Osteocyte (in vitro differentiated cells): Measurements from ENCODE around the gene MICU1. TPM values are rescaled to one million over a fixed set of nuclear protein-coding genes. Genes with fewer than 3 reads are reported as not detected.
"Not testable (repeated sequence)": the region's sequence is repeated elsewhere in the genome, so short reads cannot be mapped to it uniquely, and the experiment has no call there.

ENCODE experiments used
- DNase-seq: peaks from one replicate; pipeline ENCODE4 v3.0.0; 2021; ENCODE audit warnings: mixed read lengths; ENCODE audit not compliant: unreplicated experiment; ENCODE audit errors: extremely low spot score
- H3K27ac Mint-ChIP-seq: one replicate; pipeline ENCODE4 v1.8.0; 2021; ENCODE audit warnings: mild to moderate bottlenecking, mixed read lengths; ENCODE audit not compliant: unreplicated experiment
- H3K27me3 Mint-ChIP-seq: one replicate; pipeline ENCODE4 v1.8.0; 2021; ENCODE audit warnings: mixed read lengths; ENCODE audit not compliant: unreplicated experiment
- H3K36me3 Mint-ChIP-seq: one replicate; pipeline ENCODE4 v1.8.0; 2021; ENCODE audit warnings: mixed read lengths; ENCODE audit not compliant: unreplicated experiment
- H3K4me1 Mint-ChIP-seq: one replicate; pipeline ENCODE4 v1.8.0; 2021; ENCODE audit warnings: mixed read lengths; ENCODE audit not compliant: unreplicated experiment
- H3K4me3 Mint-ChIP-seq: one replicate; pipeline ENCODE4 v1.8.0; 2021; ENCODE audit warnings: mild to moderate bottlenecking, moderate library complexity, mixed read lengths; ENCODE audit not compliant: unreplicated experiment
- H3K9me3 Mint-ChIP-seq: one replicate; pipeline ENCODE4 v1.8.0; 2021; ENCODE audit warnings: mixed read lengths; ENCODE audit not compliant: unreplicated experiment
- total RNA-seq: library from RNA; stranded (reverse); gene quantifications from 2 replicates; pipeline ENCODE4 v1.2.1, GENCODE V29; 2021
- TF ChIP-seq, protein P1 (sequence below): fragments of 200-600 bp; sonication (generic); IDR thresholded peaks from 2 replicates; pipeline ENCODE4 v1.5.0; 2021; ENCODE audit warnings: antibody characterized with exemption, mild to moderate bottlenecking, moderate library complexity

The MICU1 gene
- total RNA-seq, 1 donor from 2014 or later: 58.9 TPM

DNA sequence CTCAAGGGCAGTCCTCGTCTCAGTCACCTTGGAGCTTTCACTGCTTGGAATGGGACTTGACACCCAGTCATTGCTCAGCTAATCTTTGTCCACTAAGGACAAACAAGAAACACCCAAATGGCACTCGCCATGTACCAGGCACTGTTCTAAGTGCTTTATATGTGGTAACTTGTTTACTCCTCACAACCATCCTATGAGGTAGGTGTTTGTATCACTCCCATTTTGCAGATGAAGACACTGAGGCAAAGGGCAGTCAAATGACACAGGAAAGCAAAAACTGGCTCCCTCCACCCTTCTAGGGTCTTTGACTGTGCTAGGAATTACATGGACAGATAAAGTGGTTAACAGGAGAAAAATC, 295.8 kb downstream of the MICU1 start:
- H3K27ac Mint-ChIP-seq: peak overlapping the region; percentile 66
- H3K36me3 Mint-ChIP-seq: no peaks in the 10 kb centered on the region
- H3K9me3 Mint-ChIP-seq: no peaks in the 10 kb centered on the region
- H3K4me3 Mint-ChIP-seq: no peak overlapping the region
- no peak for DNase-seq
- TF ChIP-seq, protein P1, sequence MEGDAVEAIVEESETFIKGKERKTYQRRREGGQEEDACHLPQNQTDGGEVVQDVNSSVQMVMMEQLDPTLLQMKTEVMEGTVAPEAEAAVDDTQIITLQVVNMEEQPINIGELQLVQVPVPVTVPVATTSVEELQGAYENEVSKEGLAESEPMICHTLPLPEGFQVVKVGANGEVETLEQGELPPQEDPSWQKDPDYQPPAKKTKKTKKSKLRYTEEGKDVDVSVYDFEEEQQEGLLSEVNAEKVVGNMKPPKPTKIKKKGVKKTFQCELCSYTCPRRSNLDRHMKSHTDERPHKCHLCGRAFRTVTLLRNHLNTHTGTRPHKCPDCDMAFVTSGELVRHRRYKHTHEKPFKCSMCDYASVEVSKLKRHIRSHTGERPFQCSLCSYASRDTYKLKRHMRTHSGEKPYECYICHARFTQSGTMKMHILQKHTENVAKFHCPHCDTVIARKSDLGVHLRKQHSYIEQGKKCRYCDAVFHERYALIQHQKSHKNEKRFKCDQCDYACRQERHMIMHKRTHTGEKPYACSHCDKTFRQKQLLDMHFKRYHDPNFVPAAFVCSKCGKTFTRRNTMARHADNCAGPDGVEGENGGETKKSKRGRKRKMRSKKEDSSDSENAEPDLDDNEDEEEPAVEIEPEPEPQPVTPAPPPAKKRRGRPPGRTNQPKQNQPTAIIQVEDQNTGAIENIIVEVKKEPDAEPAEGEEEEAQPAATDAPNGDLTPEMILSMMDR: no peak
- no peaks in the 10 kb centered on the region for H3K27me3 Mint-ChIP-seq
- peaks cover 77% of the 10 kb centered on the region for H3K4me1 Mint-ChIP-seq

DNA sequence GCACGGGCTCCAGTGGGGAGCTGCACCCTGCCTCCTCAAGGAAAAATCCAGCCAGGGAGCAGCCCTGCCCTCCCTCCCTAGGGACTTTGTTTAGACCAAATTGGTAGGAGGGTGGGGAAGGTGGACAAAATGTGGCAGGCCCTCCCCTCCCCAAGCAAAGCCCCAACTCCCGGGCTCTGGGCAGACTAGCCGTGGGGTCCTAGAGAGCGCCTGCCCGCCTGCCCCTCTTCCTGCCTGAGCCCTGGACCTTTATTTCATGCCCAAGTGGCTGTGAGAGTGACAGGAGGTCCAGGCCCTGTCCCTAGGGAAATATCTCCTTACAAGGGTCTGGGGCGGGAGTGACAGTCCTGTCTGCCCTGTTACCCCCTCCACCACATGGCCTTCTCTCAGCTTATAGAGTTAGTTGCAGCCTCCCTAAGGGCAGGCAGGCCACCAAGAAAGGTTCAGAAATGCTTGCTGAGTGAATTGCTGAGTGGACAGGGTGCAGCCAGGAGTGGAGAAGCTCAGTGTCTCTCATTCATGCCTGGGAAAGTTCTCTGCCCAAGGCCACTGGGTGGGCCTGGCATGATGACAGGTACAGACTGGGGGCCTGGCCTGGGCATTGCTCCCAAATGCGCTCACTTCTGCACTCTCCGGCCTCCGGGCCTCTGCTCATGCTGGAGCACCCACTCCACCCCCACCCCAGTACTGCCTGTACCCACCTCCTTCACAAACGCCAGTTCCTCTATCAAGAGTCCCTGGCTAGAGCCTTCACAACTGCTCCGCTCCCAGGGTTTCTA, 296.4 kb downstream of the MICU1 start:
- TF ChIP-seq, protein P1: no peak
- Mint-ChIP-seq H3K36me3 (no peaks in the 10 kb centered on the region), H3K27ac (peak overlapping the region; percentile 83), H3K4me3 (no peak overlapping the region), H3K4me1 (peaks cover 76% of the 10 kb centered on the region), H3K9me3 (no peaks in the 10 kb centered on the region), H3K27me3 (no peaks in the 10 kb centered on the region)
- no peak for DNase-seq

DNA sequence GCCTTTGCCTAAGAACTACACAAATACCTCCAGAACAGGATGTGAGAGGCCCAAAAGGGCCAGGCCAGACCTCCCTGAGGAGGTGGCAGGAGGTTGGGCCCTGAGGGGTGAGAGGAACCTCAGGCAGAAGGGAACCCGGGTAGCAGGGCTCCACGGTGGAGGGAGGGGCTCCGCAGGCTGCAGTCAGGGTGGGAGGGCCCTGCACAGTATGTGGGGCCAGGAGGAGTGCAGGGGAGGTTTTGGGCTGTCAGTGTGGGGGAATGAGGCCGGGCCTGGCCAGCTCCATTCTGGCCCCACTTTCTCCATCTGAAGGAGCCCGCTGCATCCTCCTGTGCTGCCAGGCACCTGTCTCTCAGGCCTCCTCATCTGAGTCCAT, 297.1 kb downstream of the MICU1 start:
- peaks cover 73% of the 10 kb centered on the region for H3K4me1 Mint-ChIP-seq
- DNase-seq: no peak
- peak overlapping the region; percentile 83 for H3K27ac Mint-ChIP-seq
- H3K36me3 Mint-ChIP-seq: no peaks in the 10 kb centered on the region
- H3K4me3 Mint-ChIP-seq: no peak overlapping the region
- no peaks in the 10 kb centered on the region for H3K27me3 Mint-ChIP-seq
- H3K9me3 Mint-ChIP-seq: no peaks in the 10 kb centered on the region
- TF ChIP-seq, protein P1: no peak

DNA sequence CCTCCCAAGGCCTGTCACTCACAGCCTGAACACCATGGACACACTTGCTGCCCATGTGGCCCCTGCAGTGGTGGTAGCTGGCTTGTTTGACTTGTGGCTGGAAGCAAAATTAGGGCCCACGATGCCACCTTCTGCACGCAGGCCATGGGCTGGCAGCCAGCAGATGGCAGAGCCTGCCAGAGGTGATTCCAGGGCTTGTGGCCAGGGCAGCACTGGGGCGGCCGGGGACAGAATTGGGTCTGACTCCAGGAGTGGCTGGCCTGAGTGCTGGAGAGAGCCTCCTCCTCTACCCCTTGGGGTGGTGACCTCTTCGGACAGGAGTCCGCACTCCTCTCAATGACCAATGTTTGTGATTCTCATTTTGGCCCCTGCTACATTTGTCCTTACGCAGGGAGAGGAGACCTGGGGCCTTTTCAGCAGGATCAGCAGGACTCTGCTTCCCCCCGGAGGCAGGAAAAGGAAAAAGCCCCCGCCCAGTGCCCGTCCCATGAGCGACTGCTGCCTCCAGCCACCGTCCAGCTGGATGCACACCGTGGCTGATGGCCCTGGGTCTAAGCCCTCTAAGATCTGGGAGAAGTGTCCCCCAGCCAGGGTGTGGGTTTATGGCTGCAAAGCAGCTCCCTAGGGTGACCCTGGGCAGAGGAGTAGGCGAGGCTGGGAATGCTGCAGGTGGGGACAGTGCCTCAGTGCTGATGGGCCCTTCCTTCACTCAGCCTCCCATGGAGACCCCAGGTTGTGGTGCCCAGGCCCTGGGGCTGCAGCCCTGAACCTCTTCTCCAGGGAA, 297.6 kb downstream of the MICU1 start:
- H3K36me3 Mint-ChIP-seq: no peaks in the 10 kb centered on the region
- DNase-seq: no peak
- peaks cover 69% of the 10 kb centered on the region for H3K4me1 Mint-ChIP-seq
- H3K27me3 Mint-ChIP-seq: no peaks in the 10 kb centered on the region
- H3K4me3 Mint-ChIP-seq: no peak overlapping the region
- H3K27ac Mint-ChIP-seq: peak overlapping the region; percentile 83
- no peaks in the 10 kb centered on the region for H3K9me3 Mint-ChIP-seq
- TF ChIP-seq, protein P1: peak; percentile 77

DNA sequence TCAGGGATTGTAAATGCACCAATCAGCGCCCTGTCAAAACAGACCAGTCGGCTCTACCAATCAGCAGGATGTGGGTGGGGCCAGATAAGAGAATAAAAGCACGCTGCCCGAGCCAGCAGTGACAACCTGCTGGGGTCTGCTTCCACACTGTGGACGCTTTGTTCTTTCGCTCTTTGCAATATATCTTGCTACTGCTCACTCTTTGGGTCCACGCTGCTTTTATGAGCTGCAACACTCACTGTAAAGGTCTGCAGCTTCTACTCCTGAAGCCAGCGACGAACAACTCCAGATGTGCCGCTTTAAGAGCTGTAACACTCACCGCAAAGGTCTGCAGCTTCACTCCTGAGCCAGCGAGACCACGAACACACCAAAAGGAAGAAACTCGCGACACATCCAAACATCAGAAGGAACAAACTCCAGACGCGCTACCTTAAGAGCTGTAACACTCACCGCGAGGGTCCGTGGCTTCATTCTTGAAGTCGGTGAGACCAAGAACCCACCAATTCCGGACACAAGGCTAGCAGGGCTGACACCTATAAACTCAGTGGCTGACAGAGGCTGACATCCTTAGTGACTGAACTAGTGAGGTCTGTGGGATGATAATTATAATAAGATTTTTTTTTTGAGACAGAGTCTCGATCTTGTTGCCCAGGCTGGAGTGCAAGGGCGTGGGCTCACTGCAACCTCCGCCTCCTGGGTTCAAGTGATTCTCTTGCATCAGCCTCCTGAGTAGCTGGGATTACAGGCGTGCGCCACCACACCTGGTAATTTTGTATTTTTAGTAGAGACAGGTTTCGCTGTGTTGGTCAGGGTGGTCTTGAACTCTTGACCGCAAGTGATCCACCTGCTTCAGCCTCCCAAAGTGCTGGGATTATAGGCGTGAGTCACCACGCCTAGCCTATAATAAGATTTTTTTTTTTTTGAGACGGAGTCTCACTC, 298.9 kb downstream of the MICU1 start:
- not testable (repeated sequence) for DNase-seq, H3K36me3 Mint-ChIP-seq, H3K9me3 Mint-ChIP-seq, H3K4me3 Mint-ChIP-seq, H3K27me3 Mint-ChIP-seq
- Mint-ChIP-seq H3K4me1 (peaks cover 69% of the 10 kb centered on the region), H3K27ac (peak overlapping the region; percentile 81)

DNA sequence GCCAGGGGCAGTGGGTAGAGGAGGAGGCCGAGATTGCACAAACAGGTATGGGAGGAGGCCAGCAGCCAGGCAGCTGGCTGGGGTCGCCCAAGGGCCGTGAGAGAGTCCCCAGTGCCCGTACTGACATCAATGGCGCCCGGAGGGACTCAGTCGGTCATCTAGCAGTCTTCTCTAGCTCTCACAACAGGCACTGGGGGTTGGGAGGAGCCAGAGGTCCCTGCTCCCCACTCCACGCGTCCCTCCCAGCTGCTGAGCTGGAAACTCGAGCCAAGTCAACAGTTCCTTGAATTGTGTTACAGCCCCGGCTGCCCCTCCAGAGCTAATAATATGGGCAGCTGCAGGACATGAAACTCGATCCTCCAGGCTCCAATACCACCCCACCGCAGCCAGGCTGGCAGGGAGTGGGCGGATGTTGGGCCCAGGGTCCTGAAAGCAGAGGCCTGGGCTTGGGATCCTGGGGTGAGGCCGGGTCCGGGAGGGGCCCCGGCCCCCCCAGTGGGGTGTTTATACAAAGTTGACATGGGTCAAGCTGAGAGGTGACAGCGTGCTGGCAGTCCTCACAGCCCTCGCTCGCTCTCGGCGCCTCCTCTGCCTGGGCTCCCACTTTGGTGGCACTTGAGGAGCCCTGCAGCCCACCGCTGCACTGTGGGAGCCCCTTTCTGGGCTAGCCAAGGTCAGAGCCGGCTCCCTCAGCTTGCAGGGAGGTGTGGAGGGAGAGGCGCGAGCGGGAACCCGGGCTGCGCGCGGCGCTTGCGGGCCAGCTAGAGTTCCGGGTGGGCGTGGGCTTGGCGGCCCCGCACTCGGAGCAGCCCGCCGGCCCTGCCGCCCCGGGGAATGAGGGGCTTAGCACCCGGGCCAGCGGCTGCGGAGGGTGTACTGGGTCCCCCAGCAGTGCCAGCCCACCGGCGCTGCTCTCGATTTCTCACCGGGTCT, 300.4 kb downstream of the MICU1 start:
- peak overlapping the region; percentile 94 for H3K27ac Mint-ChIP-seq
- peak overlapping the region; percentile 35 for H3K4me3 Mint-ChIP-seq
- peaks cover 71% of the 10 kb centered on the region for H3K4me1 Mint-ChIP-seq

More for the DNA sequence above, 300.4 kb downstream of the MICU1 start:
- H3K9me3 Mint-ChIP-seq, H3K27me3 Mint-ChIP-seq, H3K36me3 Mint-ChIP-seq: not testable (repeated sequence)
- DNase-seq: peak; percentile 89
